Right renal cortex interstitium (tissue), 3 donors: ENCODE results near the gene BAHD1. TPM values are rescaled to one million over a fixed set of nuclear protein-coding genes. Genes with fewer than 3 reads are reported as not detected.

Experiments
- DNase-seq, 3 donors: peaks; one replicate each; pipeline ENCODE4 v3.0.0-alpha.2; 2013; ENCODE audit warnings: low read depth in 3 of 3, low spot score in 2 of 3
- polyA plus RNA-seq, 3 donors: library from polyadenylated mRNA; unstranded; fragments of 120-200 nt; gene quantifications; one replicate each; pipeline ENCODE4 v1.2.1, GENCODE V29; 2013; ENCODE audit not compliant: insufficient read length in 3 of 3

Gene BAHD1
- polyA plus RNA-seq, 3 donors, result 19.1 to 21.0 (median 19.6) TPM

- DNase-seq, result no peak
Measured at GRCh38 chr15:40464595-40465185, 23.9 kb downstream of the BAHD1 start.

- no peak for DNase-seq
Measured at GRCh38 chr15:40465939-40466338, 25.2 kb downstream of the BAHD1 start.

GRCh38 chr15:40466426-40467260 lies 25.9 kb downstream of the BAHD1 start:
- no peak for DNase-seq

- no peak for DNase-seq
Measured at GRCh38 chr15:40467261-40467615, 26.5 kb downstream of the BAHD1 start.

GRCh38 chr15:40468898-40469331 lies 28.2 kb downstream of the BAHD1 start:
- no peak for DNase-seq

- no peak for DNase-seq
Measured at GRCh38 chr15:40469776-40470390, 29.1 kb downstream of the BAHD1 start.

GRCh38 chr15:40470423-40471104 lies 29.8 kb downstream of the BAHD1 start, which contains the start of gene CHST14:
TSS of gene CHST14 (plus strand) at chr15:40470984. CDS start at chr15:40471214, 230 bp downstream.
- peak; percentile 38 to 64 (median 56) for DNase-seq

GRCh38 chr15:40471105-40471807 lies 30.5 kb downstream of the BAHD1 start:
- peak in 1 of 3 donors; percentile 21 for DNase-seq

GRCh38 chr15:40471808-40472150 lies 31.0 kb downstream of the BAHD1 start:
- no peak for DNase-seq

GRCh38 chr15:40472171-40472727 lies 31.5 kb downstream of the BAHD1 start:
- DNase-seq, result no peak

GRCh38 chr15:40474581-40474980 lies 33.8 kb downstream of the BAHD1 start:
- no peak for DNase-seq

- DNase-seq, result no peak
Measured at GRCh38 chr15:40477642-40478327, 37.0 kb downstream of the BAHD1 start.

- DNase-seq, result no peak
Measured at GRCh38 chr15:40479024-40479423, 38.3 kb downstream of the BAHD1 start.

GRCh38 chr15:40481341-40482074 lies 40.8 kb downstream of the BAHD1 start:
- no peak for DNase-seq

GRCh38 chr15:40483919-40484318 lies 43.2 kb downstream of the BAHD1 start:
- DNase-seq, result no peak

GRCh38 chr15:40486066-40486770 lies 45.5 kb downstream of the BAHD1 start:
- DNase-seq, result no peak

GRCh38 chr15:40487816-40488682 lies 47.3 kb downstream of the BAHD1 start:
- no peak for DNase-seq
